Brain microvascular endothelial cell (primary cell): Measurements from ENCODE around the gene DPP8.
A peak's percentile ranks its signal among the peaks of the same experiment; 100 is the strongest.
"Not testable (repeated sequence)": the region's sequence is repeated elsewhere in the genome, so short reads cannot be mapped to it uniquely, and the experiment has no call there.

ENCODE experiments used
- DNase-seq: peaks from one replicate; pipeline ENCODE4 v3.0.0-alpha.2; 2020
- H3K27ac ChIP-seq: fragments of 250-450 bp; sonication (Bioruptor Pico); 2 replicates; pipeline ENCODE4 v1.5.1; 2020; ENCODE audit warnings: mild to moderate bottlenecking, moderate library complexity
- H3K27me3 ChIP-seq: fragments of 250-450 bp; sonication (Bioruptor Pico); replicated peaks from 2 replicates; pipeline ENCODE4 v1.5.1; 2020; ENCODE audit warnings: mild to moderate bottlenecking
- H3K36me3 ChIP-seq: fragments of 250-450 bp; sonication (Bioruptor Pico); replicated peaks from 2 replicates; pipeline ENCODE4 v1.5.1; 2020; ENCODE audit warnings: mild to moderate bottlenecking
- H3K4me3 ChIP-seq: 2 replicates; pipeline ENCODE4 v1.5.1; 2011; ENCODE audit warnings: low read depth, mild to moderate bottlenecking, control low read depth, low read length, moderate library complexity
- CTCF ChIP-seq: IDR thresholded peaks from 2 replicates; pipeline ENCODE4 v1.5.1; 2011; ENCODE audit warnings: low read depth, mild to moderate bottlenecking, moderate library complexity, low read length, control low read depth, inconsistent platforms; ENCODE audit errors: missing control alignments
- in situ Hi-C: cut with HindIII; loops from 2 replicates; pipeline ENCODE4 v1.10.0; 2017; ENCODE audit warnings: low sequenced_read_pairs, low pct_ligation_motif_present

Gene DPP8

GRCh38 chr15:65494076-65494475 is 23.4 kb downstream of the DPP8 start:
- Histone ChIP-seq H3K27ac (no peak overlapping the region), H3K27me3 (no peaks in the 10 kb centered on the region), H3K36me3 (peaks cover 35% of the 10 kb centered on the region), H3K4me3 (no peak overlapping the region)
- TF ChIP-seq CTCF: no peak
- in situ Hi-C loops: no loop called here
- no peak for DNase-seq

- H3K27me3 ChIP-seq: no peaks in the 10 kb centered on the region
- H3K36me3 ChIP-seq: peaks cover 39% of the 10 kb centered on the region
- no peak for TF ChIP-seq CTCF
- H3K27ac ChIP-seq: no peak overlapping the region
- in situ Hi-C loops: no loop called here
- DNase-seq: no peak
- no peak overlapping the region for H3K4me3 ChIP-seq
These were observed 32.6 kb downstream of the DPP8 start for GRCh38 chr15:65484876-65485275.

- peak; percentile 72 for DNase-seq
- in situ Hi-C loops: no loop called here
- TF ChIP-seq CTCF: no peak
- H3K27me3 ChIP-seq: no peaks in the 10 kb centered on the region
- H3K4me3 ChIP-seq: no peak overlapping the region
- H3K36me3 ChIP-seq: peaks cover 21% of the 10 kb centered on the region
- peak overlapping the region; percentile 7 for H3K27ac ChIP-seq
These were observed 40.6 kb downstream of the DPP8 start for GRCh38 chr15:65476903-65477302.

GRCh38 chr15:65470866-65471265 is 46.6 kb downstream of the DPP8 start:
- Histone ChIP-seq H3K27ac (no peak overlapping the region), H3K36me3 (peaks cover 41% of the 10 kb centered on the region), H3K27me3 (no peaks in the 10 kb centered on the region), H3K4me3 (no peak overlapping the region)
- TF ChIP-seq CTCF: no peak
- in situ Hi-C loops: no loop called here
- no peak for DNase-seq

GRCh38 chr15:65468229-65468909 is 49.1 kb downstream of the DPP8 start:
- in situ Hi-C loops: no loop called here
- H3K36me3 ChIP-seq: peaks cover 57% of the 10 kb centered on the region
- DNase-seq: no peak
- no peak for TF ChIP-seq CTCF
- no peak overlapping the region for H3K27ac ChIP-seq
- no peak overlapping the region for H3K4me3 ChIP-seq
- no peaks in the 10 kb centered on the region for H3K27me3 ChIP-seq

- Histone ChIP-seq H3K4me3 (no peak overlapping the region), H3K27ac (no peak overlapping the region), H3K27me3 (no peaks in the 10 kb centered on the region), H3K36me3 (peaks cover 56% of the 10 kb centered on the region)
- in situ Hi-C loops: no loop called here
- no peak for DNase-seq
- TF ChIP-seq CTCF: no peak
These were observed 50.6 kb downstream of the DPP8 start for GRCh38 chr15:65466901-65467300.

GRCh38 chr15:65463096-65463495 is 54.4 kb downstream of the DPP8 start:
- H3K4me3 ChIP-seq, in situ Hi-C loops: not testable (repeated sequence)
- peaks cover 68% of the 10 kb centered on the region for H3K36me3 ChIP-seq

More at GRCh38 chr15:65463096-65463495, 54.4 kb downstream of the DPP8 start:
- not testable (repeated sequence) for DNase-seq, H3K27me3 ChIP-seq, H3K27ac ChIP-seq
